ENCODE measurements around the gene TLX2.

TLX2 gene

GRCh38 chr2:74536166-74536950, 22.1 kb downstream of the TLX2 start:
- DNase-seq = no peak

DNA sequence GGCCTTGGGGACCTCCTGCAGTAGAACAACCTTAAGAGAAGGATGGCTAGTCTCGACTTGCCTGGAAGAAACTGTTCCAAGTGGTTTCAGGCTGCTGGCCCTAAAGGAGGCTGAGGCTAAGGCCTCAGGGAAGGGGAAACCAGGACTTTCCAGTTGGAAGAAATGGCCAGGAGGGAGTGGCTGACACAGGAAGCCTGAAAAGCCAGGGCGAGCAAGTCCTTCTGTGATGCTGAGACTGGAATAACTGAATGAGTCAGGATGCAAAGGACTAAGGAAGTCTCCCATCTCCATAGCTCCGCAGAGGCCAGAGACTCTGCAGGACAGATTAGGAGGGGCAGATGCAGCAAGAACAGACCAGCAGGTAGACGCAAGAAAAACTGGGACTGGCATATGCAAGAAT, 22.9 kb downstream of the TLX2 start:
- DNase-seq = no peak

GRCh38 chr2:74538881-74539339, 24.7 kb downstream of the TLX2 start:
- DNase-seq = no peak

GRCh38 chr2:74540291-74540690, 26.0 kb downstream of the TLX2 start:
- DNase-seq = no peak

DNA sequence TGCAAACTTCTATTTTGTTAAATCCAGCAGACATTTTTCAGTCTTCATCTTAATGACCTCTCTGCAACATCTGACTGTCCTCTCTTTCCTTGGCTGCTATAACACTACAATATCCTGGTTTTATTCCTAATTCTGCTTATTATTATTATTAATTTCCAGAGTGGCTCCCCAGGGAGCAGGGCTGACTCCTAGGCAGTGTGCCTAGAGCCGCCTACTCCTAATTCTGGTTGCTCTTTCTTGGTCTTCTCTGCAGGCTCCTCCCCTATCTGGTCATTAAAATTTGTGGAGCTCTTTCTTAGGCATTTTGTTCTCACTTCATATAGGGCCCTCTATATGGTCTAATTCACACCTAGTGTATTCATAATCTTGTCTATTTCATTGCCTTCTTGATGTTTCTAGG, 28.7 kb downstream of the TLX2 start:
- no peak for DNase-seq

- no peak for DNase-seq
Observed at GRCh38 chr2:74544634-74545033, 30.4 kb downstream of the TLX2 start.

DNA sequence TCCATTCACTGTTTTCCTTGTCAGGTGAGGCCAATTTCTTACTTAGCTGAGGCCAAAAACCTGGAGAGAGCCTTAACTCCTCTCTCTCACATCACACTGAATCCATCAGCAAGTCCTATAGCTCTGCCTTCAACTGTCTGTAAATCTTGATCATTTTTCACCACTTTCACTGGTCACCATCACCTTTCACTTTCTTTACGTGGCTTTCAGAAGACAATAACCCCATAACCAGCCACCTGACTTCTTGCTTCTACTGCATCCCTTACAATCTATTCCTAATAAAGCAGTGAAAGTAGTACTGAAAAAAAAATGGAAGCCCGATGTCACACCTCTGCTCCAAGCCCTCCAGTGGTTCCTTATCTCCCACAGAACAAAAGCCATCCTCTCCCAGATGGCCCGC, 31.8 kb downstream of the TLX2 start:
- DNase-seq = no peak

DNA sequence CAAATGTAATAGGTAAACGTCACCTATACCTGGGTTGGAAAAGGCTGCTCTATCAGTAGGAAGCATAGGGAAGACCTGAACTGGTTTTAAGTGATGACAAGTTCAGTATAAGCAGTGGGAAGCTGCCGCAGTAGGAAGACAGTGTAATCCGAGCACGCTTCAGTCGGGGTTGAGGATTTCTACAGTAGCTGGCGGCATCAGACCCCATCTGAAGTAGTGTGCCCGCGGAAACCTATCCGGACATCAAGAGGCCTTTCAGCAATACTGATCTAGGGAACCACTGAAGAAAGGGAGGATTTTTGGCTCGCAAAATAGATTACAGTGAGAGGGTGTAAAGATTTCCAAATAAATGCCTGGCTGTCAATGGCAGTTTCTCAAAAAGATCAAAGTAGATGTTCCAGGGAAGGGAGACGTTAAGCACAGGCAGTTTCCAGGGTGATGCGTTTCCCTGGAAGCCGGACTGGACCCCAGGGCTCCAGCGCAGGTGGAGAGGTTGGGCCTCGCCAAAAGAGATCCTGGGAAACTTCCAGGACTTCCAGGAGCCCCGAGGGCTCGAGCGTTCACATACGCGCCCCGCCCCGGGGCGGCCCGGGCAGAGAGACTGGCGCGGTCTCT, 34.1 kb downstream of the TLX2 start:
- no peak for DNase-seq

DNA sequence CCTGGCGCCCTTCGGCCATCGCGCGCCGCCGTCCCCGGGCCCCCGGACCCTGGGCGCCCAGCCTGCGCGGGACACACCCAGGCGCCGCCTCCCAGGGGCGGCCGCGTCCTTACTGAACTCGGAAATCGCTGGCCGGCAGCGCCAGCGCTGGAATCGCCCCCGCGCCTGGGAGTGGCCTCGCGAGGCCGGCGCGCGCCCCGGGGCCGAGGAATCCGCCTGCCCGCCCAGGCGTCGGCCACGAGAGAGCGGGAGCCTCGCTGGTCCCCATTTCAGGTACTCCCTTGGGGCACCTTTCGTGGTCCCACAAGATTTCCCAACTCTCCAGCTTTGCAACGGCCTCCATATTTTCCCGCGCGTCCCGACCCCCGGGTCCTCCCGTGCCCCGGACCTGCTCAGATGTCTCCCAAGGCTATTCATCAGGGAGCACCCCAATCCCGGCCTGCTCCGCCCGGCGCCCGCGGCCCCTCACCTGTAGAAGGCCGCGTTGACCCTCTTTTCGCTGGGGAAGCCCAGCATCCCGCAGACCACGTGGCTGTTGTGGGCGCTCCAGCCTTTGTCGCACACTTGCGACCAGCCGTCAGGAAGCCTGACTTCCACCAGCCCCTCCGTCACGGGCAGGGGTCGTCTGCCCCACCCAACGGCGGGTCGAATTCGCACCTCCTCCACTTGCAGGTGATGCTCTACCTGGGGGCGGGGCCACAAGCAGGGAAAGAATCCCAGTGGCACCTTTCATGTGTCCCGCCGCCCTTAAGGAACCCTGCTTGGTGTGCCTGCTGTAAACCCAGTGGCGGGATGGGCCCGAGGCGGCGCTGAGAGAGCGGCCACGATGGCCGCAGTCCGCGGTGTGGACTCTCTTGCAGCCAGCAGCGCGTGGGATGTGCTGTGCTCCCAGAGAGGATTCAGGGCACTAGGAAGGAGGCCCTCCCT, 34.9 kb downstream of the TLX2 start:
- no peak for DNase-seq

DNA sequence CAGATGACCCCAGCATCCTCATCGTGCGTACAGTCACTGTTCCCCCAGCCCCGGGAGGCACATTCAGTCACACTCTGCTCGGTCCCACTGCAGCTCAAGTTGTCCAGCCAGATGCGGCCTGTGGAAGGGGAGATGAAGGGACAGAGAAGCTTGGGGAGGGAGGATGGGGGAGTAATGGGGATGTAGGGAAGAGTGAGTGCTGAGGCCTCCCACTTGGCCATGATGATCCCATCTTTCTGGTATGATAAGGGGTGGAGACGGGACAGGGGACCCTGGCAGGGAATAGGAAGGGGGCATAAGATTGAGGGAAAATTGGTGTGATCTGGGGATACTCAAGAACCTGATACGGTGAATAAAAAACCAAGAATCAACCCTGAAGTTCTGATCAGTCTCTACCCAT, 36.0 kb downstream of the TLX2 start:
- DNase-seq = no peak

DNA sequence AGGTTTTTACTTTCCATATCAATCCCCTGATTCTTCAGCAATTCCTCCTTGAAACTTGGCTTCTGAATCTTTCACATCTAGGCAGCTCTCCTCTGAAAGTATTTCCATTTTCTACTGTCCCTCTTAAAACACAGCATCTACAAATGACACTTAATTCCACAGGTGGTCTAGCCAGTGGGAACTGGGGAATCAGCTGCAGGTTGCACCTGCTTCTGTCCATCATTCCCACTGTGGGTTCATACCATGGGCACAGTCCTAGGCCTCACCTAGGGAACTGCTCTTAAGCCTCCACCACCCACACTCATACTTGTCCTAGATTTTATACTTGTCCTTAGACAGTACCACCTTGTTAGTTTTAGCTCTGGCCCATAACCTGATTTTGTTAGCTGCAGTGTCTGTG, 37.3 kb downstream of the TLX2 start:
- no peak for DNase-seq

- DNase-seq = no peak
Observed at GRCh38 chr2:74551942-74552913, 38.0 kb downstream of the TLX2 start.

- DNase-seq = no peak
Observed at GRCh38 chr2:74552914-74553811, 38.9 kb downstream of the TLX2 start.

GRCh38 chr2:74553892-74554819, 39.9 kb downstream of the TLX2 start, which contains the start of the genes DOK1 and LOXL3:
Gene DOK1 (plus strand): TSS chr2:74554720. CDS start chr2:74554755, 35 bp downstream.
Gene LOXL3 (minus strand): TSS chr2:74553942. CDS start chr2:74552634, 1,308 bp downstream.
- DNase-seq = no peak

DNA sequence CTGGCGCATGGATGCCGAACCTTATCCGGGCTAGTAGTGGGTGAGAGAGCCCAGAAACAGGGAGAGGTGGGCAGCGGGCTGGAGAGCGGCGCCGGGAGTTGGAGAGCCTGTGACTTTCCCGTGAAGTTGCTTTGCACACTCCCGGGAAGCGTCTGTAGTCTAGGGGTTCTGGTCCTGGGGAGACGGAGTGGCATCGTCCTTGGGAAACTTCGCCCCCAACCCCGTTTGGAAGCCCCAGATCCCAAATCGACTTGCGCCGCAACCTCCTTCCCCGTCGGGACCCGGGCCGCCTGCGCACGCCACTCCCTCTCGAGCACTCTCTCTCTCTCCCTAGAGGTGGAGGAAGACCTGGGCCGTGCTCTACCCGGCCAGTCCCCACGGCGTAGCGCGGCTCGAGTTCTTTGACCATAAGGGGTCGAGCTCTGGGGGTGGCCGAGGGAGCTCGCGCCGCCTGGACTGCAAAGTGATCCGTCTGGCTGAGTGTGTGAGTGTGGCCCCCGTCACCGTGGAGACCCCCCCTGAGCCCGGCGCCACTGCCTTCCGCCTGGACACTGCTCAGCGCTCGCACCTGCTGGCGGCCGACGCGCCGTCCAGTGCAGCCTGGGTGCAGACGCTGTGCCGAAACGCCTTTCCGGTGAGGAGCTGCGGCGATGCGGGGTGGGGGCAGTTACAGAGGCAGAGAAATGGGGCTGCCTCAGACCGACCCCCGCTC, 40.7 kb downstream of the TLX2 start:
- no peak for DNase-seq

DNA sequence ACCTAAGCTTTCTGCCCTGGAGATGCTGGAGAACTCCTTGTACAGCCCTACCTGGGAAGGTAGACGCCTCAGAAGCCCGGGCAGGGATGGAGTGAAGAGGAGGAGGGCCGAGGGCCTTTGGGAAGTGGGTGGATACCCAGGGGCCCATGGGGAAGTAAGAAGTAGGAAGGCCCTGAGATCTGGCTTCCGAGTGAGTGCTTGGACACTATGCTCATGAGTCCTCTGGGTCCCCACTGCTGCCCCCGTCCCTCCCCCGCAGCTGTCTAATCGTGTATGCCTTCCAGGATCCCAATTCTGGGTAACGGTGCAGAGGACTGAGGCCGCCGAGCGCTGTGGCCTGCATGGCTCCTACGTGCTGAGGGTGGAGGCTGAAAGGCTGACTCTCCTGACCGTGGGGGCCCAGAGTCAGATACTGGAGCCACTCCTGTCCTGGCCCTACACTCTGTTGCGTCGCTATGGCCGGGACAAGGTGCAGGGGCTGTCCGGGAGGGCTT, 41.4 kb downstream of the TLX2 start:
- no peak for DNase-seq

GRCh38 chr2:74556159-74556558, 41.9 kb downstream of the TLX2 start:
- DNase-seq = no peak

GRCh38 chr2:74556831-74557370, 42.7 kb downstream of the TLX2 start:
- no peak for DNase-seq
